HepG2 (cell line): ENCODE measurements around the gene FZD4. TPM values are rescaled to one million over a fixed set of nuclear protein-coding genes. Genes with fewer than 3 reads are reported as not detected.

Source experiments
- ATF7 ChIP-seq, 2 experiments: fragments of 450-650 bp in 1 of 2; sonication (generic) in 1 of 2; formaldehyde crosslinking in 1 of 2; IDR thresholded peaks; 2 replicates each; pipeline versions ENCODE4 v1.4.0 to v1.6.1; 2016 to 2020; ENCODE audit warnings: antibody characterized with exemption in 1 of 2, mild to moderate bottlenecking in 1 of 2, missing genetic modification reagents in 1 of 2
- BCL3 ChIP-seq: sonication (generic); formaldehyde crosslinking; IDR thresholded peaks from 2 replicates; pipeline ENCODE4 v1.5.1; 2020; ENCODE audit warnings: mild to moderate bottlenecking, missing genetic modification reagents, moderate library complexity
- CBX5 ChIP-seq: sonication (generic); formaldehyde crosslinking; IDR thresholded peaks from 2 replicates; pipeline ENCODE4 v1.4.0; 2020; ENCODE audit warnings: missing genetic modification reagents, borderline replicate concordance
- E2F2 ChIP-seq: sonication (generic); formaldehyde crosslinking; IDR thresholded peaks from 2 replicates; pipeline ENCODE4 v1.4.0; 2020; ENCODE audit warnings: missing genetic modification reagents, borderline replicate concordance
- GRHL1 ChIP-seq: sonication (generic); formaldehyde crosslinking; conservative IDR thresholded peaks from 2 replicates; pipeline ENCODE4 v1.8.0; 2022; ENCODE audit warnings: missing genetic modification reagents
- HDAC1 ChIP-seq: sonication (generic); formaldehyde crosslinking; IDR thresholded peaks from 2 replicates; pipeline ENCODE4 v1.5.1; 2020; ENCODE audit warnings: mild to moderate bottlenecking, missing genetic modification reagents
- JUND ChIP-seq: sonication (generic); formaldehyde crosslinking; IDR thresholded peaks from 2 replicates; pipeline ENCODE4 v1.8.0; 2022; ENCODE audit warnings: mild to moderate bottlenecking, missing genetic modification reagents
- KLF9 ChIP-seq: IDR thresholded peaks from 2 replicates; pipeline ENCODE4 v1.6.1; 2016; ENCODE audit warnings: low read depth
- MIXL1 ChIP-seq: IDR thresholded peaks from 2 replicates; pipeline ENCODE4 v1.6.1; 2016
- NFYB ChIP-seq: sonication (generic); formaldehyde crosslinking; IDR thresholded peaks from 2 replicates; pipeline ENCODE4 v1.4.0; 2020; ENCODE audit warnings: missing genetic modification reagents
- PCBP2 ChIP-seq: fragments of 200-400 bp; formaldehyde crosslinking; optimal IDR thresholded peaks from 2 replicates; pipeline ENCODE3; 2018; ENCODE audit warnings: low read length, low read depth; ENCODE audit not compliant: poor library complexity, severe bottlenecking
- PITX1 ChIP-seq: sonication (generic); formaldehyde crosslinking; IDR thresholded peaks from 2 replicates; pipeline ENCODE4 v1.5.1; 2020; ENCODE audit warnings: mild to moderate bottlenecking, missing genetic modification reagents
- PTBP1 ChIP-seq: fragments of 200-400 bp; formaldehyde crosslinking; IDR thresholded peaks from 2 replicates; pipeline ENCODE4 v1.6.1; 2018; ENCODE audit warnings: low read length, low read depth; ENCODE audit not compliant: poor library complexity, severe bottlenecking
- RAD21 ChIP-seq: fragments of 450-650 bp; formaldehyde crosslinking; IDR thresholded peaks from 2 replicates; pipeline ENCODE4 v1.5.0; 2020; ENCODE audit warnings: mild to moderate bottlenecking
- SIX1 ChIP-seq: sonication (generic); formaldehyde crosslinking; IDR thresholded peaks from 2 replicates; pipeline ENCODE4 v1.4.0; 2020; ENCODE audit warnings: missing genetic modification reagents, borderline replicate concordance
- SMC3 ChIP-seq: IDR thresholded peaks from 2 replicates; pipeline ENCODE4 v1.6.1; 2011; ENCODE audit warnings: low read length, improper control_type of control experiment
- SOX5 ChIP-seq: IDR thresholded peaks from 2 replicates; pipeline ENCODE4 v1.6.1; 2016; ENCODE audit warnings: borderline replicate concordance
- TAF15 ChIP-seq: fragments of 200-400 bp; formaldehyde crosslinking; IDR thresholded peaks from one replicate; pipeline ENCODE4 v1.6.1; 2018; ENCODE audit warnings: mild to moderate bottlenecking, low read depth, low read length; ENCODE audit not compliant: poor library complexity, severe bottlenecking
- TMF1 ChIP-seq: sonication (generic); formaldehyde crosslinking; IDR thresholded peaks from 2 replicates; pipeline ENCODE4 v1.8.1; 2022; ENCODE audit warnings: low read depth, missing genetic modification reagents
- ZFP90 ChIP-seq: sonication (generic); formaldehyde crosslinking; IDR thresholded peaks from 2 replicates; pipeline ENCODE4 v1.8.0; 2022; ENCODE audit warnings: missing genetic modification reagents, mild to moderate bottlenecking, inconsistent platforms, borderline replicate concordance
- ZNF296 ChIP-seq: sonication (generic); formaldehyde crosslinking; conservative IDR thresholded peaks from 2 replicates; pipeline ENCODE4 v1.5.0; 2020; ENCODE audit warnings: mild to moderate bottlenecking, missing genetic modification reagents
- ZNF546 ChIP-seq: sonication (generic); formaldehyde crosslinking; conservative IDR thresholded peaks from 2 replicates; pipeline ENCODE4 v1.8.1; 2023; ENCODE audit warnings: mild to moderate bottlenecking, missing genetic modification reagents
- ZNF816 ChIP-seq: sonication (generic); formaldehyde crosslinking; IDR thresholded peaks from 2 replicates; pipeline ENCODE4 v1.8.0; 2022; ENCODE audit warnings: missing genetic modification reagents, mild to moderate bottlenecking, borderline replicate concordance
- ZNF839 ChIP-seq: sonication (generic); formaldehyde crosslinking; IDR thresholded peaks from 2 replicates; pipeline ENCODE4 v1.4.0; 2020; ENCODE audit warnings: missing genetic modification reagents, mild to moderate bottlenecking, borderline replicate concordance
- ZSCAN29 ChIP-seq: sonication (generic); formaldehyde crosslinking; conservative IDR thresholded peaks from 2 replicates; pipeline ENCODE4 v1.4.0; 2020; ENCODE audit warnings: mild to moderate bottlenecking, missing genetic modification reagents
- polyA plus RNA-seq, 8 experiments: library from polyadenylated mRNA; depleted of rRNA in 3 of 8; stranded (reverse) in 7 of 8; unstranded in 1 of 8; fragments of >200 nt; fragmentation: Illumina TruSeq in 4 of 8; extraction: Trizol in 4 of 8; gene quantifications; 2 replicates each; pipeline versions ENCODE4 v1.2.1 to v1.2.3, GENCODE V29; 2011 to 2016; ENCODE audit warnings: low read depth in 4 of 8, missing spikeins in 1 of 8, mixed read lengths in 1 of 8; ENCODE audit not compliant: insufficient read depth in 1 of 8
- total RNA-seq, 5 experiments: library from RNA; depleted of rRNA; stranded (reverse); fragments of >200 nt; fragmentation: Illumina TruSeq; extraction: Trizol; gene quantifications; 2 replicates each; pipeline ENCODE4 v1.2.3, GENCODE V29; 2016; ENCODE audit warnings: low read depth in 1 of 5

The FZD4 gene
- total and polyA plus RNA-seq, 2 of the 13 experiments (the other 11 are each of a cell fraction or from before 2014, with no cell fraction given) = 46.5 to 70.4 TPM

DNA sequence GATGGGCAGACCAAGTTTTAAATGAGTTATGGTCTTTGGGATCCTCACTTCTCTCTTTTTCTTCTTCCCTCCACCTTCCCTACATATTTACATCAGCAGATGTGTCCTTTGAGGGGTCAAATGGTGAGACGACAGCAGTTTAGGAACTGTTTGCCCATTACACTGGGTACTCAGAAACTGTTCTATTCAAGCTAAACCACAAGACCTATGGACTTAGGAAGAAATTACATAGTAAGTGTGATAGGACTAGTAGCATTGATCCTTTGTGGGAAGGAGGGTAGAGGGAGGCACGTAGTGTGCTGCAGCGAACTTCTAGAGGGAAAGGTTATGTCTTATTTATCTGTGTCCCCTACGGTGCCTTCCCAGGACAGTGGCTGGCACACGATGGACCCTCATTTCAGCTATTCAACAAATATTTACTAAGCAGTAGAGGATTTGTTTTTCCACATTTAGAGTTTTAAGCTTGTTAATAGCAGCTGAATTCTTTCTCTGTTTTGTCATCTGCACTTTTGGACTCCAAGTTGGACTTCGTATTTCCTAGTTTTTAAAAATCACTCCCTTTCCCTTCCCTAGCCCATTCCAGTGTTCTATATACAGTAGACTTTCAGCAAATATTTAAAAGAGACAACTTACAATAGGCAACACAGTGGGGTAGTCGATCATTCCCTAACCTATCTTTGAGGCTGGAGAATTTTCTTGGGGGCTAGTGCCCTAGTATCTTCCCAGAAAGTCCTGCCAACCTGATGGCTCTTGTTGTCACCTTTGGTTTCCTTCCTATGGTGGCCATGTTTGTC lies 13.9 kb downstream of the FZD4 start (continued):
- TF ChIP-seq RAD21 (CRISPR knock-in tag) = no peak
- TF ChIP-seq TMF1 = no peak
- TF ChIP-seq SOX5 (CRISPR knock-in tag) = peak; percentile 86
- TF ChIP-seq NFYB = no peak
- TF ChIP-seq HDAC1 (CRISPR knock-in tag) = peak; percentile 82
- TF ChIP-seq PITX1 (CRISPR knock-in tag) = peak; percentile 96
- TF ChIP-seq E2F2 (CRISPR knock-in tag) = no peak
- peak; percentile 99 for TF ChIP-seq MIXL1 (CRISPR knock-in tag)
- peak; percentile 59; the same call in 1 of the 2 replicates for TF ChIP-seq JUND (CRISPR knock-in tag)
- no peak; the same call in 1 of the 2 replicates for TF ChIP-seq SMC3
- TF ChIP-seq GRHL1 = no peak
- TF ChIP-seq TAF15 = no peak
- TF ChIP-seq ATF7 (IDR thresholded peaks at IDR 0.05) = peak; percentile 65
- TF ChIP-seq ATF7 (CRISPR knock-in tag; IDR thresholded peaks at IDR 0.05) = no peak; the same call in 1 of the 2 replicates
- no peak for TF ChIP-seq ZSCAN29 (CRISPR knock-in tag)
- TF ChIP-seq ZNF546 (CRISPR knock-in tag) = no peak
- TF ChIP-seq CBX5 (CRISPR knock-in tag) = no peak
- TF ChIP-seq BCL3 (CRISPR knock-in tag) = no peak
- 0 out of 2 replicates have a peak, but pooled peaks have one; percentile 59 for TF ChIP-seq KLF9 (CRISPR knock-in tag)
- TF ChIP-seq SIX1 (CRISPR knock-in tag) = peak; percentile 88; the same call in 1 of the 2 replicates
- no peak for TF ChIP-seq PTBP1
- TF ChIP-seq ZFP90 (CRISPR knock-in tag) = no peak
- no peak for TF ChIP-seq PCBP2
- no peak for TF ChIP-seq ZNF839 (CRISPR knock-in tag)
- peak; percentile 63; the same call in 1 of the 2 replicates for TF ChIP-seq ZNF816 (CRISPR knock-in tag)
- TF ChIP-seq ZNF296 (CRISPR knock-in tag) = no peak
